H9 (cell line): ENCODE measurements around the gene CPM. TPM values are rescaled to one million over a fixed set of nuclear protein-coding genes. Genes with fewer than 3 reads are reported as not detected.

Experiments used
- DNase-seq: peaks from one replicate; pipeline ENCODE4 v3.0.0-alpha.2; 2017
- H2AFZ ChIP-seq: one replicate; pipeline ENCODE4 v1.6.1; 2013; ENCODE audit warnings: mild to moderate bottlenecking, low read length, control low read depth, moderate library complexity
- H2AK5ac ChIP-seq: 2 replicates; pipeline ENCODE4 v1.6.1; 2013; ENCODE audit warnings: low read length, control low read depth, mixed read lengths; ENCODE audit not compliant: insufficient read length
- H2BK120ac ChIP-seq: one replicate; pipeline ENCODE4 v1.6.1; 2013; ENCODE audit warnings: low read depth, mild to moderate bottlenecking, low read length, control low read depth, inconsistent platforms; ENCODE audit not compliant: poor library complexity, severe bottlenecking
- H2BK12ac ChIP-seq: 2 replicates; pipeline ENCODE4 v1.6.1; 2013; ENCODE audit warnings: low read length, control low read depth, mixed read lengths, low read depth; ENCODE audit not compliant: insufficient read length
- H2BK15ac ChIP-seq: 2 replicates; pipeline ENCODE4 v1.6.1; 2013; ENCODE audit warnings: low read depth, low read length, control low read depth
- H2BK20ac ChIP-seq: one replicate; pipeline ENCODE4 v1.6.1; 2013; ENCODE audit warnings: low read depth, mild to moderate bottlenecking, low read length, control low read depth, inconsistent platforms; ENCODE audit not compliant: poor library complexity, severe bottlenecking
- H2BK5ac ChIP-seq: 2 replicates; pipeline ENCODE4 v1.6.1; 2013; ENCODE audit warnings: low read length, control low read depth, mixed read lengths; ENCODE audit not compliant: insufficient read length
- H3K14ac ChIP-seq: 2 replicates; pipeline ENCODE4 v1.6.1; 2013; ENCODE audit warnings: low read length, control low read depth; ENCODE audit not compliant: insufficient read depth
- H3K18ac ChIP-seq: 2 replicates; pipeline ENCODE4 v1.6.1; 2013; ENCODE audit warnings: low read depth, mild to moderate bottlenecking, mixed read lengths, low read length, control low read depth; ENCODE audit not compliant: insufficient read length
- H3K23ac ChIP-seq: 2 replicates; pipeline ENCODE4 v1.6.1; 2013; ENCODE audit warnings: low read length, control low read depth, mixed read lengths, low read depth; ENCODE audit not compliant: insufficient read length
- H3K23me2 ChIP-seq: 2 replicates; pipeline ENCODE4 v1.6.1; 2013; ENCODE audit warnings: low read depth, mild to moderate bottlenecking, mixed read lengths, low read length, control low read depth; ENCODE audit not compliant: insufficient read length, poor library complexity, severe bottlenecking
- H3K27ac ChIP-seq: 2 replicates; pipeline ENCODE4 v1.5.1; 2013; ENCODE audit warnings: low read length, control low read depth, mixed read lengths, low read depth; ENCODE audit not compliant: insufficient read length
- H3K27me3 ChIP-seq: 2 replicates; pipeline ENCODE4 v1.6.1; 2013; ENCODE audit warnings: low read length, control low read depth, inconsistent platforms; ENCODE audit not compliant: insufficient read depth
- H3K4ac ChIP-seq: 2 replicates; pipeline ENCODE4 v1.6.1; 2013; ENCODE audit warnings: low read depth, mild to moderate bottlenecking, control low read depth, inconsistent platforms, low read length, moderate library complexity
- H3K4me1 ChIP-seq: 2 replicates; pipeline ENCODE4 v1.6.1; 2013; ENCODE audit warnings: low read length, control low read depth, inconsistent platforms; ENCODE audit not compliant: insufficient read depth
- H3K4me2 ChIP-seq: 2 replicates; pipeline ENCODE4 v1.6.1; 2013; ENCODE audit warnings: low read length, control low read depth, mixed read lengths; ENCODE audit not compliant: insufficient read length, insufficient read depth
- H3K56ac ChIP-seq: 2 replicates; pipeline ENCODE4 v1.6.1; 2013; ENCODE audit warnings: low read depth, mild to moderate bottlenecking, mixed read lengths, low read length, control low read depth; ENCODE audit not compliant: insufficient read length
- H3K79me1 ChIP-seq: 2 replicates; pipeline ENCODE4 v1.6.1; 2013; ENCODE audit warnings: low read depth, mild to moderate bottlenecking, moderate library complexity, low read length, control low read depth, inconsistent platforms; ENCODE audit not compliant: insufficient read depth, poor library complexity, severe bottlenecking
- H3K79me2 ChIP-seq: 2 replicates; pipeline ENCODE4 v1.6.1; 2013; ENCODE audit warnings: low read length, control low read depth, inconsistent platforms; ENCODE audit not compliant: insufficient read depth
- H3K9ac ChIP-seq: 2 replicates; pipeline ENCODE4 v1.6.1; 2013; ENCODE audit warnings: low read length, control low read depth, mixed read lengths; ENCODE audit not compliant: insufficient read length; ENCODE audit errors: extremely low read depth
- H3K9me3 ChIP-seq: one replicate; pipeline ENCODE4 v1.6.1; 2013; ENCODE audit warnings: low read depth, low read length, inconsistent platforms; ENCODE audit not compliant: control insufficient read depth
- H3T11ph ChIP-seq: one replicate; pipeline ENCODE4 v1.6.1; 2013; ENCODE audit warnings: mild to moderate bottlenecking, low read length, control low read depth, inconsistent platforms
- H4K20me1 ChIP-seq: one replicate; pipeline ENCODE4 v1.6.1; 2013; ENCODE audit not compliant: control insufficient read depth, insufficient read length, insufficient read depth
- H4K5ac ChIP-seq: 2 replicates; pipeline ENCODE4 v1.6.1; 2013; ENCODE audit warnings: low read depth, mild to moderate bottlenecking, mixed read lengths, low read length, control low read depth; ENCODE audit not compliant: insufficient read length
- H4K8ac ChIP-seq: replicated peaks from 2 replicates; pipeline ENCODE4 v1.6.1; 2013; ENCODE audit warnings: low read length, control low read depth, mixed read lengths, low read depth; ENCODE audit not compliant: insufficient read length
- H4K91ac ChIP-seq: 2 replicates; pipeline ENCODE4 v1.6.1; 2013; ENCODE audit warnings: low read depth, mild to moderate bottlenecking, moderate library complexity, mixed read lengths, low read length, control low read depth; ENCODE audit not compliant: insufficient read length
- H3K27ac Mint-ChIP-seq, 3 experiments: 2 replicates in 2 of 3; 3 replicates in 1 of 3; pipeline ENCODE4 v1.8.0; 2020 to 2021; ENCODE audit warnings: mixed read lengths in 3 of 3, mild to moderate bottlenecking in 1 of 3, moderate library complexity in 1 of 3
- H3K27me3 Mint-ChIP-seq: 2 replicates; pipeline ENCODE4 v1.8.0; 2021; ENCODE audit warnings: low read depth, mild to moderate bottlenecking, moderate library complexity, mixed read lengths
- H3K36me3 Mint-ChIP-seq, 3 experiments: 2 replicates in 2 of 3; 3 replicates in 1 of 3; pipeline ENCODE4 v1.8.0; 2020 to 2021; ENCODE audit warnings: low read depth in 3 of 3, mixed read lengths in 3 of 3; ENCODE audit not compliant: insufficient read depth in 1 of 3
- H3K4me1 Mint-ChIP-seq, 2 experiments: 2 replicates each; pipeline ENCODE4 v1.8.0; 2020; ENCODE audit warnings: mixed read lengths in 2 of 2
- H3K4me3 Mint-ChIP-seq, 2 experiments: 2 replicates in 1 of 2; 3 replicates in 1 of 2; pipeline ENCODE4 v1.8.0; 2020 to 2021; ENCODE audit warnings: mild to moderate bottlenecking in 2 of 2, mixed read lengths in 2 of 2, moderate library complexity in 1 of 2
- H3K9me3 Mint-ChIP-seq, 2 experiments: 2 replicates in 1 of 2; 3 replicates in 1 of 2; pipeline ENCODE4 v1.8.0; 2020; ENCODE audit warnings: mild to moderate bottlenecking in 2 of 2, mixed read lengths in 2 of 2, moderate library complexity in 1 of 2
- CTCF ChIP-seq: fragments of 200-600 bp; sonication (generic); conservative IDR thresholded peaks from 3 replicates; pipeline ENCODE4 v1.8.0; 2021; ENCODE audit warnings: antibody characterized with exemption, mild to moderate bottlenecking
- WGBS: extraction: QIAGEN DNeasy Blood & Tissue Kit; methylation state at CpG from one replicate; pipeline ENCODE4 v1.1.7; 2013; ENCODE audit warnings: missing lambda C conversion rate, low lambda C conversion rate, mixed read lengths; ENCODE audit not compliant: insufficient read length; ENCODE audit errors: extremely low coverage; 5-methylcytosine and 5-hydroxymethylcytosine counted together
- total RNA-seq: library from RNA; stranded (reverse); gene quantifications from 2 replicates; pipeline ENCODE4 v1.2.1, GENCODE V29; 2021

The CPM gene
- total RNA-seq, 1 experiment from 2014 or later, result 1.2 TPM

GRCh38 chr12:68884251-68884650, 48.7 kb downstream of the CPM start:
- peaks cover 6% of the 10 kb centered on the region in 2 experiments; a peak in 3 of 4 replicates for H3K4me1 Mint-ChIP-seq
- no peaks in the 10 kb centered on the region for H3K79me2 ChIP-seq
- H3K27ac Mint-ChIP-seq, result no peak overlapping the region
- no peak overlapping the region for H4K91ac ChIP-seq
- no peak overlapping the region for H3K4me2 ChIP-seq
- no peak overlapping the region for H3K18ac ChIP-seq
- no peak for DNase-seq
- no peaks in the 10 kb centered on the region for H3K9me3 ChIP-seq
- H2AFZ ChIP-seq, result no peak overlapping the region
- no peak for TF ChIP-seq CTCF
- no peak overlapping the region for H3K14ac ChIP-seq
- no peak overlapping the region for H4K5ac ChIP-seq
- 0 out of 7 replicates have a peak, but pooled peaks cover 0 to 3% (median 0%) of the 10 kb centered on the region in 3 experiments for H3K36me3 Mint-ChIP-seq
- no peak overlapping the region for H3K4ac ChIP-seq
- H3K27ac ChIP-seq, result no peak overlapping the region
- H4K8ac ChIP-seq, result no peak overlapping the region
- H3K56ac ChIP-seq, result no peak overlapping the region
- no peak overlapping the region for H2BK120ac ChIP-seq
- H3K27me3 Mint-ChIP-seq, result no peaks in the 10 kb centered on the region
- no peak overlapping the region for H2BK20ac ChIP-seq
- no peaks in the 10 kb centered on the region for H3K4me1 ChIP-seq
- H2BK15ac ChIP-seq, result no peak overlapping the region
- no peaks in the 10 kb centered on the region for H4K20me1 ChIP-seq
- no peaks in the 10 kb centered on the region for H3K27me3 ChIP-seq
- no peak overlapping the region for H2AK5ac ChIP-seq
- no peak overlapping the region for H3K23ac ChIP-seq
- no peak overlapping the region for H3K4me3 Mint-ChIP-seq
- no CpG with 5 or more reads among the region's 5 CpGs for WGBS
- no peak overlapping the region for H2BK12ac ChIP-seq
- H3K79me1 ChIP-seq, result no peaks in the 10 kb centered on the region
- H3K9me3 Mint-ChIP-seq, result peaks cover 3 to 4% of the 10 kb centered on the region in 2 experiments; a peak in 3 of 5 replicates
- no peak overlapping the region for H3T11ph ChIP-seq
- H3K9ac ChIP-seq, result no peak overlapping the region
- no peak overlapping the region for H2BK5ac ChIP-seq
- H3K23me2 ChIP-seq, result no peaks in the 10 kb centered on the region
